Fibroblast of lung (primary cell): ENCODE data around the gene CYB5RL.

Experiments used
- EZH2 ChIP-seq: IDR thresholded peaks from 2 replicates; pipeline ENCODE4 v1.5.1; 2012; ENCODE audit warnings: low read length, control low read depth, mild to moderate bottlenecking; ENCODE audit errors: missing control alignments
- TF ChIP-seq, protein P1 (sequence below), 2 donors: IDR thresholded peaks in 1 of 2; conservative IDR thresholded peaks in 1 of 2; 1 replicate in 1 of 2; 2 replicates in 1 of 2; pipeline ENCODE4 v1.5.1; 2011 to 2012; ENCODE audit warnings: low read length in 2 of 2, control low read depth in 1 of 2, inconsistent platforms in 1 of 2, low read depth in 1 of 2, mild to moderate bottlenecking in 1 of 2

DNA sequence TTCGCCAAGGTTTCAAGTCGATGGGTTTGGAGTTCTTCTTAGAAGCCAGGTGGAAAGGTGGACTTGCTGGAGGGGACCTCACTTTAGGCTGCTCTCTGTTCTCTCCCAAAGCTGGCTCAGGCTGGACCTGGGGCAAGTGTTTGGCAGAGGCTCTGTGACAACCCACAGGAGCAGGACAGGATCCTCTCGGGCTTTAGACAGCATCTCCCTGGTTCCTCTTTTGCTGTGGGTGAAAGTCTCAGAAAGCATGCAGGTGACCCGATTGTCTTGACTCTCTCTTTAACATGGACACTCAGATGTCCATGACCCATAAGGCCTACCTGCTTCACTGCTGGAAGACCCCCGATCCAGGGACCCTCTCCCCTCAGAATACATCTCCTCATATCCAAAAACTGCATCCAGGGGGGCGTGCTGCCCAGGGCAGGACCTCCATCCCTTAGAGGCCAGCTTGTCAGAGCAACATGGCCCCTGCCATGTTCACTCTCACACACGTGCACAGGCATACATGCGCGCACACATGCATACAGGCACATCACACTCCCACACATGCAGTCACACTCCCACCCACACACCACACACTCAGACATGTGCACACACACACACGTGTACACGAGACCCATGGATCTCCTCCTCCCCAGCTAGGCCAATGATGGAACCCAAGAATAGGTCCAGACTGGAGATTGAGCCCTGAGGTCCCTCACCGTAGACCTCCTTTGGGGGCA lies 21.4 kb upstream of the CYB5RL start:
- TF ChIP-seq, protein P1, sequence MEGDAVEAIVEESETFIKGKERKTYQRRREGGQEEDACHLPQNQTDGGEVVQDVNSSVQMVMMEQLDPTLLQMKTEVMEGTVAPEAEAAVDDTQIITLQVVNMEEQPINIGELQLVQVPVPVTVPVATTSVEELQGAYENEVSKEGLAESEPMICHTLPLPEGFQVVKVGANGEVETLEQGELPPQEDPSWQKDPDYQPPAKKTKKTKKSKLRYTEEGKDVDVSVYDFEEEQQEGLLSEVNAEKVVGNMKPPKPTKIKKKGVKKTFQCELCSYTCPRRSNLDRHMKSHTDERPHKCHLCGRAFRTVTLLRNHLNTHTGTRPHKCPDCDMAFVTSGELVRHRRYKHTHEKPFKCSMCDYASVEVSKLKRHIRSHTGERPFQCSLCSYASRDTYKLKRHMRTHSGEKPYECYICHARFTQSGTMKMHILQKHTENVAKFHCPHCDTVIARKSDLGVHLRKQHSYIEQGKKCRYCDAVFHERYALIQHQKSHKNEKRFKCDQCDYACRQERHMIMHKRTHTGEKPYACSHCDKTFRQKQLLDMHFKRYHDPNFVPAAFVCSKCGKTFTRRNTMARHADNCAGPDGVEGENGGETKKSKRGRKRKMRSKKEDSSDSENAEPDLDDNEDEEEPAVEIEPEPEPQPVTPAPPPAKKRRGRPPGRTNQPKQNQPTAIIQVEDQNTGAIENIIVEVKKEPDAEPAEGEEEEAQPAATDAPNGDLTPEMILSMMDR (conservative IDR thresholded peaks at IDR 0.05 in 1 of 2, IDR thresholded peaks at IDR 0.05 in 1 of 2; ENCODE audit: low read depth in 1 of 2, low read length in 2 of 2): no peak
- TF ChIP-seq EZH2: no peak
